Progenitor cell of endocrine pancreas (in vitro differentiated cells): Measurements from ENCODE around the gene SERINC2. TPM values are rescaled to one million over a fixed set of nuclear protein-coding genes. Genes with fewer than 3 reads are reported as not detected.
A peak's percentile ranks its signal among the peaks of the same experiment; 100 is the strongest.

Source experiments
- DNase-seq: peaks from one replicate; pipeline ENCODE4 v3.0.0; 2021; ENCODE audit warnings: low spot score; ENCODE audit not compliant: unreplicated experiment
- H3K27ac Mint-ChIP-seq: 2 replicates; pipeline ENCODE4 v1.8.0; 2021; ENCODE audit warnings: mild to moderate bottlenecking, moderate library complexity, mixed read lengths
- H3K27me3 Mint-ChIP-seq: 2 replicates; pipeline ENCODE4 v1.8.0; 2021; ENCODE audit warnings: mixed read lengths
- H3K36me3 Mint-ChIP-seq: 2 replicates; pipeline ENCODE4 v1.8.0; 2022; ENCODE audit warnings: mixed read lengths; ENCODE audit not compliant: insufficient read depth
- H3K4me1 Mint-ChIP-seq: 2 replicates; pipeline ENCODE4 v1.8.0; 2021; ENCODE audit warnings: low read depth, mixed read lengths
- H3K4me3 Mint-ChIP-seq: 2 replicates; pipeline ENCODE4 v1.8.0; 2021; ENCODE audit warnings: low read depth, mild to moderate bottlenecking, moderate library complexity, mixed read lengths
- H3K9me3 Mint-ChIP-seq: 2 replicates; pipeline ENCODE4 v1.8.0; 2021; ENCODE audit warnings: low read depth, mixed read lengths
- CTCF ChIP-seq: fragments of 200-600 bp; sonication (generic); IDR thresholded peaks from one replicate; pipeline ENCODE4 v1.5.0; 2021; ENCODE audit warnings: antibody characterized with exemption, mild to moderate bottlenecking; ENCODE audit not compliant: unreplicated experiment
- total RNA-seq: library from RNA; stranded (reverse); gene quantifications from 2 replicates; pipeline ENCODE4 v1.2.1, GENCODE V29; 2021

SERINC2 gene
- total RNA-seq, 1 donor from 2014 or later, result 65.7 TPM

DNA sequence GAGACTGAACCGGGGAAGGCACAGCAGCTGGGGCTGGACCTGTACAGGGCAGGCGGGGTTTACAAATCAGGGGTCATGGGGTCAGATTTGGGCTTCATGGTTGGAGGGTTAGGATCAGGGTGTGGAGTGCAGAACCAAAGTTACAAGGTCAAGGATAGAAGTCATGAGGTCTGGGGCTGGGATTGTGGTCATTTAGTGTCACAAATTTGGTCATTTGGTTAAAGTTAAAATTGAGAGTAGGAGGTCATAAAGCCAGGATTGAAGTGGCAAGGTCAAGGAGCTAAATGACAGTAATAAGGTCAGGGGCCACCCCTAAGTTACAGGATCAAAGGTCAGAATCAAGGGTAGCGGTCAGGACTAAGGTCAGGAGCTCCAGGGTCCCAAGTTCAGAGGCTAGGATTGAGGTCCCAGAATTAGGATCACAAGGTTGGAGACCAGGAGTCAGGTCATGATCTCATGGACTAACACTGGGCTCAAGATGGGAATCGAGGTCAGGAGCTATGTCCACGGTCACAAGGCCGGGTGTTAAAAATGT, 20.4 kb downstream of the SERINC2 start:
- H3K4me1 Mint-ChIP-seq, result no peaks in the 10 kb centered on the region
- no peak overlapping the region for H3K4me3 Mint-ChIP-seq
- DNase-seq, result no peak
- peaks cover 11% of the 10 kb centered on the region for H3K36me3 Mint-ChIP-seq
- TF ChIP-seq CTCF, result no peak
- no peaks in the 10 kb centered on the region for H3K9me3 Mint-ChIP-seq
- no peaks in the 10 kb centered on the region for H3K27me3 Mint-ChIP-seq
- H3K27ac Mint-ChIP-seq, result peak overlapping the region; percentile 6

DNA sequence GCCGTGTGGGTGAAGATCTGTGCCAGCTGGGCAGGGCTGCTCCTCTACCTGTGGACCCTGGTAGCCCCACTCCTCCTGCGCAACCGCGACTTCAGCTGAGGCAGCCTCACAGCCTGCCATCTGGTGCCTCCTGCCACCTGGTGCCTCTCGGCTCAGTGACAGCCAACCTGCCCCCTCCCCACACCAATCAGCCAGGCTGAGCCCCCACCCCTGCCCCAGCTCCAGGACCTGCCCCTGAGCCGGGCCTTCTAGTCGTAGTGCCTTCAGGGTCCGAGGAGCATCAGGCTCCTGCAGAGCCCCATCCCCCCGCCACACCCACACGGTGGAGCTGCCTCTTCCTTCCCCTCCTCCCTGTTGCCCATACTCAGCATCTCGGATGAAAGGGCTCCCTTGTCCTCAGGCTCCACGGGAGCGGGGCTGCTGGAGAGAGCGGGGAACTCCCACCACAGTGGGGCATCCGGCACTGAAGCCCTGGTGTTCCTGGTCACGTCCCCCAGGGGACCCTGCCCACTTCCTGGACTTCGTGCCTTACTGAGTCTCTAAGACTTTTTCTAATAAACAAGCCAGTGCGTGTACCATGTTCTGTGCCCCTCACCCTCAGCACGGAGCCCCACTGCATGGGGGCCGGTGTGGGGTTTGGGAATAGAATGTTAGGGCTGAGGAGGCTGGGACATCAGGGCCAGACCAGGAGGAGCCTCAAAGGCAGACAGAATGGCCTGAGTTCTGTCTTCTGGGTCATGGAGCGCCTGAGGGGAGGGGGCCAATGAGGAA, 21.3 kb downstream of the SERINC2 start:
- no peaks in the 10 kb centered on the region for H3K4me1 Mint-ChIP-seq
- peak overlapping the region; percentile 90 for H3K27ac Mint-ChIP-seq
- no peak for DNase-seq
- H3K4me3 Mint-ChIP-seq, result no peak overlapping the region
- no peaks in the 10 kb centered on the region for H3K27me3 Mint-ChIP-seq
- no peaks in the 10 kb centered on the region for H3K9me3 Mint-ChIP-seq
- no peak for TF ChIP-seq CTCF
- peaks cover 11% of the 10 kb centered on the region for H3K36me3 Mint-ChIP-seq

GRCh38 chr1:31434979-31435378, 22.0 kb downstream of the SERINC2 start:
- Mint-ChIP-seq H3K27ac (no peak overlapping the region), H3K9me3 (no peaks in the 10 kb centered on the region), H3K36me3 (peaks cover 11% of the 10 kb centered on the region), H3K27me3 (no peaks in the 10 kb centered on the region), H3K4me3 (no peak overlapping the region), H3K4me1 (no peaks in the 10 kb centered on the region)
- no peak for DNase-seq
- no peak for TF ChIP-seq CTCF

GRCh38 chr1:31435471-31436409, 22.7 kb downstream of the SERINC2 start:
- Mint-ChIP-seq H3K27me3 (no peaks in the 10 kb centered on the region), H3K27ac (no peak overlapping the region), H3K4me3 (no peak overlapping the region), H3K9me3 (no peaks in the 10 kb centered on the region), H3K36me3 (peaks cover 10% of the 10 kb centered on the region), H3K4me1 (no peaks in the 10 kb centered on the region)
- no peak for TF ChIP-seq CTCF
- no peak for DNase-seq
